ENCODE results near the gene DXO.
"Not testable (repeated sequence)": the region's sequence is repeated elsewhere in the genome, so short reads cannot be mapped to it uniquely, and the experiment has no call there.

Gene DXO

DNA sequence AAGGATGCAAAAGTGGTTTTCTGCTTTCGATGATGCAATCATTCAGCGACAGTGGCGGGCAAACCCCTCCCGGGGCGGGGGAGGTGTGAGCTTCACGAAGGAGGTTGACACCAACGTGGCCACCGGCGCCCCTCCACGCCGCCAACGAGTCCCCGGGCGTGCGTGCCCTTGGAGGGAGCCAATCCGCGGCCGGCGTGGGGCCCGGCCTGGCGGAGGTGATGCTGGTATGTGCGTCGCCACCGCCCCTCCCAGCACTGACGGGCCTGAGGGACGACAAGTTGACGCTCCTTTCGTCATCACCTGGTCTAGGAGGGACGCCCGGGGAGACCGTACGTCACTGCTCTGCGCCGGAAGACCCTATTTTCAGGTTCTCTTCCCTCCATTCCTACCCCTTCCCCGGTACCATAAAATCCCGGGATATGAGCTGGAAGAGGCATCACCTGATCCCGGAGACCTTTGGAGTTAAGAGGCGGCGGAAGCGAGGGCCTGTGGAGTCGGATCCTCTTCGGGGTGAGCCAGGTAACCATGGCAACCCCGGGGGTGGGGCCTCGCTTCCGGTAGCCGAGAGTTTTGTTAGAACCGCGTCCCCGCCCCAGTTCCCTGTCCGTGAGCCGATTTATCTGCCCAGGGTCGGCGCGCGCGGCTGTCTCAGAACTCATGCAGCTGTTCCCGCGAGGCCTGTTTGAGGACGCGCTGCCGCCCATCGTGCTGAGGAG lies at the start of gene DXO:
DXO (minus strand) TSS at position 146 of the 716 bp plus-strand sequence. CDS start 463 bp downstream, outside the sequence.
- DNase-seq = peak; percentile 98

DNA sequence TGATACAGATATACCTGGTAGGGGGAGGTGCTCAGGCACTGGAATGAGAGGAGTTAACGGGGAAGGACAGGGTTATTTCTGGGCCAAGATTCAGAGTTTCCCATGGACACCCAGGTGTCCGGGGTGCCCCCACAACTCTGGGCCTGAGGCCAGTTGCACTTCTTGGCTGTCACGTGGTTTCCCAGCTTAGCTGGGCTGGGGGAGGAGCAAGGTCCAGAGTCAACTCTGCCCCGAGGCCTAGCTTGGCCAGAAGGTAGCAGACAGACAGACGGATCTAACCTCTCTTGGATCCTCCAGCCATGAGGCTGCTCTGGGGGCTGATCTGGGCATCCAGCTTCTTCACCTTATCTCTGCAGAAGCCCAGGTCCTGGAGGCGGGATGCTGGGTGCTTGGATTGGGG lies 42.6 kb upstream of the DXO start, which contains the start of gene C4B:
C4B (plus strand) TSS at position 249 of the 400 bp plus-strand sequence; CDS start at position 300, 51 bp downstream.
- DNase-seq = not testable (repeated sequence)

GRCh38 chr6:32013738-32014137 lies 41.8 kb upstream of the DXO start:
- DNase-seq = not testable (repeated sequence)

GRCh38 chr6:32012941-32013617 lies 41.1 kb upstream of the DXO start:
- DNase-seq = peak; percentile 29

GRCh38 chr6:32010856-32011530 lies 39.1 kb upstream of the DXO start:
- peak; percentile 30 for DNase-seq

- peak; percentile 23 for DNase-seq
These were observed 37.6 kb upstream of the DXO start for GRCh38 chr6:32009537-32009936.

DNA sequence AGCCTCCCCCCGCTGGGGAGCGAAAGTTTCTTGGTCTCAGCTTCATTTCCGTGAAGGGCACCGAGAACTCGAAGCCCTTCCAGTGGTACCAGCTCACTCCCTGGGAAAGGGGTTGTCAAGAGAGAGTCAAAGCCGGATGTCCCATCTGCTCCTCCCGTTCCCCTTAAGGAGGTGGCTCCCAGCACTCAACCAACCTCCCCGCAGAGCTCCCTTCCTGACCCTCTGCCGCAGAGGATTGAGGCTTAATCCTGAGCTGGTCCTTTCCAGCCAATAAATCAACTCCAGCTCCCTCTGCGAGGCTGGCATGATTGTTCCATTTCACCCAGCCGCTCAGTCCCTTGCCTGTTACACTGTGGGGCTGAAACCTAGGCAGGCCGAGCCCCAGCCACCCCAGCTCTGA lies 36.7 kb upstream of the DXO start:
- DNase-seq = peak; percentile 34

DNA sequence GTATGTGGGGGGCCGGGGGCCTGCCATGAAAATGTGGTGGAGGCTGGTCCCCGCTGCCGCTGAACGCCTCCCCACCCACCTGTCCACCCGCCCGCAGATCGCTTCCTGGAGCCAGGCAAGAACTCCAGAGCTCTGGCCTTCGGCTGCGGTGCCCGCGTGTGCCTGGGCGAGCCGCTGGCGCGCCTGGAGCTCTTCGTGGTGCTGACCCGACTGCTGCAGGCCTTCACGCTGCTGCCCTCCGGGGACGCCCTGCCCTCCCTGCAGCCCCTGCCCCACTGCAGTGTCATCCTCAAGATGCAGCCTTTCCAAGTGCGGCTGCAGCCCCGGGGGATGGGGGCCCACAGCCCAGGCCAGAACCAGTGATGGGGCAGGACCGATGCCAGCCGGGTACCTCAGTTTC lies 36.1 kb upstream of the DXO start:
- DNase-seq = not testable (repeated sequence)

- peak; percentile 28 for DNase-seq
These were observed 35.1 kb upstream of the DXO start for GRCh38 chr6:32007086-32007485.

DNA sequence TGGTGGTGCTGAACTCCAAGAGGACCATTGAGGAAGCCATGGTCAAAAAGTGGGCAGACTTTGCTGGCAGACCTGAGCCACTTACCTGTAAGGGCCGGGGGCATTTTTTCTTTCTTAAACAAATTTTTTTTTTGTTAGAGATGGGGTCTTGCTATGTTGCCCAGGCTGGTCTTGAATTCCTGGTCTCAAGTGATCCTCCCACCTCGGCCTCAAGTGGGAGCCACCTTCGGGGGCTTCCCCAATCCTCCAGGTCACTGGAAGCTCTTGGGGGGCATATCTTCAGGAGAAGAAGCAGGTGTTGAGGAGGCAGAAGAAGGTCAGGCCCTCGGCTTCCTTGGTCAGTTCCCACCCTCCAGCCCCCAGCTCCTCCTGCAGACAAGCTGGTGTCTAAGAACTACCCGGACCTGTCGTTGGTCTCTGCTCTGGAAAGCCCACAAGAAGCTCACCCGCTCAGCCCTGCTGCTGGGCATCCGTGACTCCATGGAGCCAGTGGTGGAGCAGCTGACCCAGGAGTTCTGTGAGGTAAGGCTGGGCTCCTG lies 34.1 kb upstream of the DXO start:
- DNase-seq = peak; percentile 45

DNA sequence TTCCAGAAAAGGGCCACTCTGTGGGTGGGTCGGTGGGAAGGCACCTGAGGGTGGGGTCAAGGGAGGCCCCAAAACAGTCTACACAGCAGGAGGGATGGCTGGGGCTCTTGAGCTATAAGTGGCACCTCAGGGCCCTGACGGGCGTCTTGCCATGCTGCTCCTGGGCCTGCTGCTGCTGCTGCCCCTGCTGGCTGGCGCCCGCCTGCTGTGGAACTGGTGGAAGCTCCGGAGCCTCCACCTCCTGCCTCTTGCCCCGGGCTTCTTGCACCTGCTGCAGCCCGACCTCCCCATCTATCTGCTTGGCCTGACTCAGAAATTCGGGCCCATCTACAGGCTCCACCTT lies 33.6 kb upstream of the DXO start:
- DNase-seq = peak; percentile 26

DNA sequence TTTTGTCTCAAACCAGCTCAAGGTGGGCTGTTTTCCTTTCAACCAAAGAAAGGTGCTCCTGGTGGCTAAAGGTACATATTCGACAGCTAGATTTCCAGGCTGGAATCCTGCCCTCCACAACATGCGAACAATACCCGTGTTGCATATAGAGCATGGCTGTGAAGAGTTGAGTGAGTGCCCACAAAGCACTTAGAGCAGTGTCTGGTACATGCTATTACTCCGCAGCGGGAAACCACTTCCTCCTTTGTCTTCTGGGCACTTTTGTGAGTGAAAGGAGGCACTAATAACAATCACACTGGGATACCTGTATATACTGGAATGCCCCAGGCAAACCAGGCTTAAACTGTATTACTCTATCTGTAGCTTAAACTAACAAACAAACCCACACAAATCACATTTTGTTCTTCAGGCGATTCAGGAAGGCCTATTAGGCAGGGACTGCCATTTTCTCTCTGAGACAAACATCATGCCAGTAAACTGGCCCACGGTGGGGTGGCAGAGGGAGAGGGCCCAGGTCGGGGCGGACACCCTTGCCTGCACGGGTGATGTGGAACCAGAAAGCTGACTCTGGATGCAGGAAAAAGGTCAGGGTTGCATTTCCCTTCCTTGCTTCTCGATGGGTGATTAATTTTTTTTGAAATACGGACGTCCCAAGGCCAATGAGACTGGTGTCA lies 33.1 kb upstream of the DXO start:
- not testable (repeated sequence) for DNase-seq

DNA sequence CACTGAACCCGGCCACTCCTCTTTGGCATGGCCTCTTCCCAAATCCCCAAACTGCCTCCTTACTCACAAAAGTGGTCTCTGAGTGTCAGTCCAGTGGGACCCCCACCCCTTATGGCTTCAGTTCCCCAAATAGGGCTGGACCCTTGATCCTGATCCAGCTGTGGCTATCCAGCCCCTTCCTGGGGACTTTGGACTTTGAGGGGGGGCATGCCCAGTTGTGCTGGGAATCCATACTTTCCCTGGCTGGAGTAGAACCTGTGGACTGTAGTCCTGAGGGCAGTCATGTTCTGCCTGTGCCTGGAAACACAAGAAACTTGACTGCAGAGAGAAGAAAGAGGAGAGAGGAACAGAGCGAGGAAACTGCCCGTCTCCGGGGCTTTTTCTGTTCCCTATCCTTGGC lies 32.5 kb upstream of the DXO start:
- peak; percentile 34 for DNase-seq

DNA sequence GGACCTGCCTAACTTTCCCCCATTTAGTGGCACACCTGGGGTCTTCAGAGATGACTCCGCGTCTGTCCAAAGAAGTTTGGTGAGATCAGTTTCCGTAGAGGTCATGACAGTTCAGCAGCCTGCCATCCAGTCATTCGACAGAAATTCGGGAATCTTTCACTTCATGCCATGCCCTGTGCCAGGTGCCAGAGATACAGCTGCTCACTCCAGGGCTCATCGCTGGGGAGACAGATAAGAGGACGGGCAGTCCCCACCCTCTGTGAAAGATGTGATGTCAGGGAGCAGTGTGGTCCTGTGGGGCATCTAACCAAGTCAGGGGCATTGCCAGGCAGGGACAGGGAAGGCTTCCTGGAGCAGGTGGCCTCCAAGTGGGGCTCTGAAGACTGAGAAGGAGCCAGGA lies 31.4 kb upstream of the DXO start:
- not testable (repeated sequence) for DNase-seq

GRCh38 chr6:32002546-32003268 lies 30.8 kb upstream of the DXO start:
- DNase-seq = not testable (repeated sequence)

- DNase-seq = not testable (repeated sequence)
These were observed 24.4 kb upstream of the DXO start for GRCh38 chr6:31996385-31996784.

DNA sequence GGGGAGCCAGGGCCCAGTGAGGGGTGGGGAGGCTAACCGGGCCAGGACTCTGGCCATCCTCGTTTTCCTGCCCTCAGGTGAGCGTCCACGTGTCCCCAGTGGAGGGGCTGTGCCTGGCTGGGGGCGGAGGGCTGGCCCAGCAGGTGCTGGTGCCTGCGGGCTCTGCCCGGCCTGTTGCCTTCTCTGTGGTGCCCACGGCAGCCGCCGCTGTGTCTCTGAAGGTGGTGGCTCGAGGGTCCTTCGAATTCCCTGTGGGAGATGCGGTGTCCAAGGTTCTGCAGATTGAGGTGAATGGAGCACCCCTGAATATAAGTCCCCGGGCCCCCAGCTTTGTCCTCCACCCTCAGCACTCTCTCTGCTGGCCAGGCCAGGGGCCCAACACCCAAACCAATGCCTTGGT lies 22.5 kb upstream of the DXO start:
- not testable (repeated sequence) for DNase-seq

GRCh38 chr6:31989363-31989762 lies 17.4 kb upstream of the DXO start:
- not testable (repeated sequence) for DNase-seq

DNA sequence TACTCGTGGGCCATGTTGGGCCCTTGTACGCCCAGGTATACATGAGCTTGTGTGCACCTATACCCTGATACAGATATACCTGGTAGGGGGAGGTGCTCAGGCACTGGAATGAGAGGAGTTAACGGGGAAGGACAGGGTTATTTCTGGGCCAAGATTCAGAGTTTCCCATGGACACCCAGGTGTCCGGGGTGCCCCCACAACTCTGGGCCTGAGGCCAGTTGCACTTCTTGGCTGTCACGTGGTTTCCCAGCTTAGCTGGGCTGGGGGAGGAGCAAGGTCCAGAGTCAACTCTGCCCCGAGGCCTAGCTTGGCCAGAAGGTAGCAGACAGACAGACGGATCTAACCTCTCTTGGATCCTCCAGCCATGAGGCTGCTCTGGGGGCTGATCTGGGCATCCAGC lies 9.8 kb upstream of the DXO start, which contains the start of gene C4A:
C4A (plus strand) TSS at position 314 of the 400 bp plus-strand sequence; CDS start at position 365, 51 bp downstream.
- not testable (repeated sequence) for DNase-seq

GRCh38 chr6:31980998-31981397 lies 9.1 kb upstream of the DXO start:
- not testable (repeated sequence) for DNase-seq

- DNase-seq = not testable (repeated sequence)
These were observed 8.4 kb upstream of the DXO start for GRCh38 chr6:31980195-31980876.

Measured in activated CD8-positive, alpha-beta memory T cell treated with anti-CD3 and anti-CD28 coated beads, Interleukin-2, amount 50 U/mL, for 48 hours (primary cell).